Measurements from ENCODE around the gene GTPBP6. TPM values are rescaled to one million over a fixed set of nuclear protein-coding genes. Genes with fewer than 3 reads are reported as not detected.
"Not testable (repeated sequence)": the region's sequence is repeated elsewhere in the genome, so short reads cannot be mapped to it uniquely, and the experiment has no call there.

The GTPBP6 gene
- polyA plus RNA-seq, 3 donors from 2014 or later: 37.2 to 44.1 (median 41.4) TPM

DNA sequence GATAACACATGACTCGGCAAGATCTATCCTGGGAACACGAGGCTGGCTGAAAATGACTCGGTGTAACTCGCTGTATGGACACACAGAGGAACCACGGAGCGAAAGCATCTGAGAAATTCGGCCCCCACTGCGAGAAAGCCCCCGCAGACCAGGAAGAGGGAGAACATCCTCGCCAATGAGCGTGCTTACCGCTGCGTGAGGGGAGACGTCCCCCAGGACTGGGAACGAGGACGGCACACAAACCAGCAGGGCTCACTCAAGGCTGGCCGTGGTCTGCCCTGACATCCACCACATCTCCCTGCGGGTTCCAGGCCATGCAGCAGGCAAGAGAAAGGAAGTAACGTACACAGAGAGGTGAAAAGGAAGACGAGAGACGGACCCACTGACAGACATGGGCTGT is 17.6 kb upstream of the GTPBP6 start:
- peaks cover 7 to 14% (median 11%) of the 10 kb centered on the region in 3 donors for H3K36me3 Mint-ChIP-seq
- DNase-seq: no peak
- H3K27me3 Mint-ChIP-seq (ENCODE audit: low read depth in 3 of 3): peaks cover 0 to 4% (median 0%) of the 10 kb centered on the region in 3 donors
- no peak overlapping the region for H3K4me3 Mint-ChIP-seq
- no peak overlapping the region for H3K27ac Mint-ChIP-seq
- H3K4me1 Mint-ChIP-seq: peaks cover 1 to 6% of the 10 kb centered on the region in 2 donors
- no peaks in the 10 kb centered on the region for H3K9me3 Mint-ChIP-seq

DNA sequence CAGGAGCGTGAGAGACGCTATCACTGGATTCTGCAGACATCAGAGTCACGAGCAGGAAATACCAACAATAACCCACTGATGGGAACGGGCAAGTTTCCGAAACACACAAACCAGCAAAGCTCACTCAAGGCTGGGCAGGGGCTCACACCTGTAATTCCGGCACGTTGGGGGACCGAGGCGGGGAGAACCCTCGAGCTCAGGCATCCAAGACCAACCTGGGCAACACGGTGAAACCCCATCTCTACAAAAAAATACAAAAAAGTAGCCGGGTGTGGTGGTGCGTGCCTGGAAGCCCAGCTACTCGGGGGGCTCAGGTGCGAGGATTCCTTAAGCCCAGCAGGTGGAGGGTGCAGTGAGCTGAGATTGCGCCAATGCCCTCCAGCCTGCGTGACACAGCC is 17.2 kb upstream of the GTPBP6 start:
- Mint-ChIP-seq H3K9me3 (no peaks in the 10 kb centered on the region), H3K4me3 (no peak overlapping the region), H3K36me3 (peaks cover 7 to 14% (median 11%) of the 10 kb centered on the region in 3 donors), H3K27me3 (ENCODE audit: low read depth in 3 of 3) (peaks cover 0 to 4% (median 0%) of the 10 kb centered on the region in 3 donors), H3K27ac (no peak overlapping the region), H3K4me1 (peaks cover 1 to 6% of the 10 kb centered on the region in 2 donors)
- no peak for DNase-seq

DNA sequence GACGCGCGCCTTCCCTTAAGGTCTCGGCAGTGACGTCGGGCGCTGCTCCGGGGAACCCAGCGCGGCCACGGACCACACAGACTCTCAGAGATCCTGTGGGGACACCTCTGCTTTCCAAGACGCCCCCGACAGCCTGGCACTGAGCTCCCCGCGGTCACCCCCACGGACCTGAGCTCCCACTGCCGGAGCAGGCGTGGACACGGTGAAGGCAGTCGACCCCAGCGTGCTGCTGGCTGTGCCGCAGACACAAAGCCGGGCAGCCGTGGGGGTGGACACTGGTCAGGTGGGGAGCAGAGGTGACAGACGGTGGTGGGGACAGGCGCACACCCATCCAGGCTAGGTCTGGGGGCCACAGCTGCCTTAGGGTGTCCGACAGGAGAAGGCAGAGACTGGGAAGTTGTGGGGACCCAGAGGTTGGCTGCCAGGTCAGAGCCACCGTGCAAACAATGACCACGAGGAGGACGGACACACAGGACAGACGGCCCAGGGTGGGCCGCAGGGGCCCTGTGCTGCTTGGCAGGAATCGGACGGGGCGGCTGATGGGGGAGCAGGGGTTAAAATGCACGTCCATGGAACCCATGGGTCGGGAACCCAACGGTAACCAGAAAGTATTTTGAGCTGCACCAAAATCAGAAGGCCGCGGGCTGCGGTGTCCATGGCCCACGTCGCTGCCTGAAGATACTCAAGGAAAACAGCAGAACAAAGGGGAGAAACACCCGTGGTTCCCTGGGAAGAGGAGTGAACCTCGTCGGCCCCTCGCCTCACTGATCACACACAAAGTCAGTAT is 16.6 kb upstream of the GTPBP6 start:
- no peaks in the 10 kb centered on the region for H3K9me3 Mint-ChIP-seq
- H3K4me1 Mint-ChIP-seq: peaks cover 1 to 6% of the 10 kb centered on the region in 2 donors
- no peak for DNase-seq
- no peak overlapping the region for H3K27ac Mint-ChIP-seq
- H3K27me3 Mint-ChIP-seq (ENCODE audit: low read depth in 3 of 3): peaks cover 0 to 4% (median 0%) of the 10 kb centered on the region in 3 donors
- H3K36me3 Mint-ChIP-seq: peaks cover 7 to 14% (median 11%) of the 10 kb centered on the region in 3 donors
- no peak overlapping the region for H3K4me3 Mint-ChIP-seq

DNA sequence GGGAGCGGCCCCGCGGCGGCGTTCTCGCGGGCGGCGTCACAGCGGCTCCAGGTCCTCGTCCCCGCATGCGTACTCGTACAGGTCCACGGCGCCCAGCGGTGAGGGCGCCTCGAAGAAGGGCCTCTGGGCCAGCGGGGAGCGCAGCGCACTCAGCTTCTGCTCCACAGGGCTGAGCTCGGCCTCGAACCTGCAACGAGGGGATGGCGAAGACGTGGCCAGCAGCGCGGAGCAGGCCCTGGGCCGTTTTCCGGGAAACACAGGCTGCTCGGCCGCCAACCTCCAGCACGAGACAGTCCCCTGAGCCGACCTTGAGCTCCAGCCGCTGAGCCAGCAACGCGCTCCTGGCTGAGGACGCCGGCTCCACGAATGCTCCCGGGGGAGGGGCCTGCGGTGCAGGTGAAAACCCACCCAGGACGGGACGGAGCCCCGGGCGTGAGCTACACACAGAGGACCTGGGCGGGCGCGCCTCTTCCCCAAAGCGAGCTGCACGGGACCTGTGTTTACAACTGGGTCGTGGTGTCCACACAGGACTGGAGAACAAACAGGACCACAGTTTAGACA is 15.8 kb upstream of the GTPBP6 start:
- peaks cover 1 to 6% of the 10 kb centered on the region in 2 donors for H3K4me1 Mint-ChIP-seq
- H3K27me3 Mint-ChIP-seq (ENCODE audit: low read depth in 3 of 3): peaks cover 0 to 5% (median 0%) of the 10 kb centered on the region in 3 donors
- no peaks in the 10 kb centered on the region for H3K9me3 Mint-ChIP-seq
- H3K36me3 Mint-ChIP-seq: peaks cover 7 to 14% (median 11%) of the 10 kb centered on the region in 3 donors
- H3K27ac Mint-ChIP-seq: no peak overlapping the region
- no peak overlapping the region for H3K4me3 Mint-ChIP-seq
- DNase-seq: no peak

DNA sequence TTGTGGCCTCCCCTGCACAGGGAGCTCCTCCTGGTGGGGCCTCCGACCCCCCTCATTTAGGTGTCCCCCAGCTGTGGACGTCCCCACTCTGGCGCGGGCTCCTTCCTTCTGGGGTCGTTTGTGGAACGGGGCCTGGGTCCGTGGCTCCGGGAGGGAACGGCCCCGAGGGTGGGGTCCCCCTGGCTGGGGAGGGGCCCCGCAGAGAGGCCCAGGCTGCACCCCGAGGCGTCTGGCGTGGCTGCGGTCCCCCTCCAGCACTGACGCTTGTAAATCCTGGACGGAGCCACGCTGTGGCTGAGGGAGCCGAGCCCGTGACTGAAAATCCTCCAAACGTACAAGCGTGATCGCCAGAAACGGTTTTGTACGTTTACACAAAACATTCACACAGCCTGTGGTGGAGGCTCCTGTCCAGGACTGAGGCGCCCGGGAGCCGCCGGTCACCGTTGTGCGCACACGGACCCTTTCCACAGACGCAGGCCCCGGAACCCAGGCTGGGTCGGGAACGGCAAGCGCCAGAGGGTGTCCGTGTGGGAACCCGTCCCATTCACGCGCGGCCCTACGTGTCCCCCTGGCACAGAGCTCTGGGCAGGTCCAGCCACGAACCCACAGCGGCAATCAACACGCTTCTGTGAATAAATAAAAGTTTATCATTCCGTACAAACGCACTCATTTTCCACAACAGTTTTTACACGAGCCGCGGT is 15.2 kb upstream of the GTPBP6 start:
- H3K27ac Mint-ChIP-seq: no peak overlapping the region
- H3K9me3 Mint-ChIP-seq: no peaks in the 10 kb centered on the region
- no peak overlapping the region for H3K4me3 Mint-ChIP-seq
- H3K27me3 Mint-ChIP-seq (ENCODE audit: low read depth in 3 of 3): peaks cover 0 to 6% (median 0%) of the 10 kb centered on the region in 3 donors
- peaks cover 7 to 14% (median 11%) of the 10 kb centered on the region in 3 donors for H3K36me3 Mint-ChIP-seq
- DNase-seq: no peak
- H3K4me1 Mint-ChIP-seq: peaks cover 1 to 6% of the 10 kb centered on the region in 2 donors

DNA sequence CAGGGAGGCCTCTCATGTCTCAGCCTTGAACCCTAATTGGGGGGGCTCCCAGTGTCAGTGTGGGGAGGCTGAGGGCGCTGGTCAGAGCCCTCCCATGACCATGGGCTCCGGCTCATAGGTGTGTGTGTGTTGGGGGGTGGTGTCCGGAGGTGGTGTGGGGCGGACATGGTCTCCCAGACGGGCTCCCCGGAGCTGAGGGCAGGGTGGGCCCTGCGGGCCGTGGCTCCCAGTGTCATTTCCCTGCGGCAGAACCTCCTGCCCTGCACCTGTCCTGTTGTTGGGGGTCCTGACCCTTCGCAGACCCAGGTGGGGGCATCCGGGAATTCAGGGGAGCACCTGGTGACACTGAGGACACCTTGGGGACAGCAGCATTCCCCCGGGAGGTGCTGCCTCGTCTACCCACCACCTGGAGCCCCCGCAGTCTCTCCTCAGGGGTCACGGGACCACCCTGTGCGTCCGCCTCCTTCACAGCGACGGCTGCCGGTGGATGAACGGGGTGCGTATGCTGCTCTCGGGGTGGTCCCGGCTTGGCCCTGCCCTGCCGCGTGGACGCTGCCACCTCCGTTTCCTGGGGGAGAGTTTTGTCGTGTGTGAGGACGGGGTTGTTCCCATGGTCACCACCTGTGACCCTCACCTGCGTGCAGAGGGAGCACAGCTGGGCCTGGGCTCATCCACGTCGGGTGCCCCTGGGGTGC is 14.5 kb upstream of the GTPBP6 start:
- Mint-ChIP-seq H3K9me3 (no peaks in the 10 kb centered on the region), H3K4me3 (no peak overlapping the region), H3K27me3 (ENCODE audit: low read depth in 3 of 3) (peaks cover 0 to 6% (median 0%) of the 10 kb centered on the region in 3 donors), H3K36me3 (peaks cover 7 to 13% (median 11%) of the 10 kb centered on the region in 3 donors), H3K27ac (no peak overlapping the region), H3K4me1 (peaks cover 1 to 6% of the 10 kb centered on the region in 2 donors)
- no peak for DNase-seq

DNA sequence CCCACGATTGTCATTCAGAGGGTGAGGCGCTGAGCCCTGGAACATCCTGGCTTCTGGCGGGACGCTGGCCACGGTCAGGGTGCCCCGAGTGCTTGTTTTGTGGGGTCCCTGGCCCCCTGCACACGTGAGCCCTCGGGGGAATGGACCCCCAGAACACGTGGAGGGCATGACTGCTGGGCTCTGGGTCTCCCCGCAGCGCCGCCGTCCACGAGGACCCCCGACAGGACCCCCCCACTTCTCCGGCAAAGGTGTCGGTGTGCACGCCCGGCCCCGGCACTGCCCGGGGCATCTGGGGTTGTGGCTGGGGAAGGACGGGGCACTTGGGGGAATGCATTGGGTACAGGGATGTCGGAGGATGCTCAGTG is 13.9 kb upstream of the GTPBP6 start:
- no peaks in the 10 kb centered on the region for H3K9me3 Mint-ChIP-seq
- no peak overlapping the region for H3K4me3 Mint-ChIP-seq
- H3K27me3 Mint-ChIP-seq (ENCODE audit: low read depth in 3 of 3): peaks cover 0 to 6% (median 0%) of the 10 kb centered on the region in 3 donors
- no peak overlapping the region for H3K27ac Mint-ChIP-seq
- H3K4me1 Mint-ChIP-seq: peaks cover 1 to 6% of the 10 kb centered on the region in 2 donors
- no peak for DNase-seq
- peaks cover 7 to 11% (median 11%) of the 10 kb centered on the region in 3 donors for H3K36me3 Mint-ChIP-seq

DNA sequence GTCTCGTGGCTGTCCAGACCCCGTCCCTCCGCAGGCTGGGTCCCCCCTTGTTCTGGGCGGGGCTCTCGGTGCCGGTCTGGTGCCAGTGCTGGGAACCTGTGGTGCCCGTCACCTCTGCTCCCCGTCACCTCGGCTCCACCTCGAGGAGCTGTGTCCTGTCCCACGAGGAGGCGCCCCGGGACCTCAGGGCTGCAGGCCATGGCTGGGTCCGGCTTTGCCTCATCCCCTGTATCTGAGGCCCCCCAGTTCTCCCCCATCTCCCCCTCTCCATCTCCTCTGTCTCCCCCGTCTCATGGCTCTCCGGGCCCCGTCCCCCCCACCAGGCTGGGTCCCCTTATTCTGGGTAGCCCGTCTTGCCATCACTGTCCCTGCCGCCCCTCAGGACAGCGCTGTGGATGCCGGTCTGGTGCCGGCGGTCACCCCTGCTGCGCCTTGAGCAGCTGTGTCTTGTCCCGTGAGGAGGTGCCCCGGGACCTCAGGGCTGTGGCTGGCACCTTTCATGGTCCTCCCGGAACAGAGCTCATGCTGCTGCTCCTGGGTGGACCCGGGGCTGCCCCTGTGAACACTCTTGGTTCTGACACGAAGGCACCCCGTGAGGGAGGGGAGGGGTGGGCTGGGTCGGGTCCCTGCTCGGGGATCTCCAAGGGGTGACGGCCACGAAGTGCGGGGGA is 13.4 kb upstream of the GTPBP6 start:
- peaks cover 1 to 6% of the 10 kb centered on the region in 2 donors for H3K4me1 Mint-ChIP-seq
- H3K36me3 Mint-ChIP-seq: peaks cover 7 to 8% (median 7%) of the 10 kb centered on the region in 3 donors
- peak overlapping the region in 1 of 5 donors; percentile 17 for H3K4me3 Mint-ChIP-seq
- H3K27ac Mint-ChIP-seq: no peak overlapping the region
- DNase-seq: no peak
- H3K9me3 Mint-ChIP-seq: no peaks in the 10 kb centered on the region
- peaks cover 0 to 6% (median 4%) of the 10 kb centered on the region in 3 donors for H3K27me3 Mint-ChIP-seq (ENCODE audit: low read depth in 3 of 3)

DNA sequence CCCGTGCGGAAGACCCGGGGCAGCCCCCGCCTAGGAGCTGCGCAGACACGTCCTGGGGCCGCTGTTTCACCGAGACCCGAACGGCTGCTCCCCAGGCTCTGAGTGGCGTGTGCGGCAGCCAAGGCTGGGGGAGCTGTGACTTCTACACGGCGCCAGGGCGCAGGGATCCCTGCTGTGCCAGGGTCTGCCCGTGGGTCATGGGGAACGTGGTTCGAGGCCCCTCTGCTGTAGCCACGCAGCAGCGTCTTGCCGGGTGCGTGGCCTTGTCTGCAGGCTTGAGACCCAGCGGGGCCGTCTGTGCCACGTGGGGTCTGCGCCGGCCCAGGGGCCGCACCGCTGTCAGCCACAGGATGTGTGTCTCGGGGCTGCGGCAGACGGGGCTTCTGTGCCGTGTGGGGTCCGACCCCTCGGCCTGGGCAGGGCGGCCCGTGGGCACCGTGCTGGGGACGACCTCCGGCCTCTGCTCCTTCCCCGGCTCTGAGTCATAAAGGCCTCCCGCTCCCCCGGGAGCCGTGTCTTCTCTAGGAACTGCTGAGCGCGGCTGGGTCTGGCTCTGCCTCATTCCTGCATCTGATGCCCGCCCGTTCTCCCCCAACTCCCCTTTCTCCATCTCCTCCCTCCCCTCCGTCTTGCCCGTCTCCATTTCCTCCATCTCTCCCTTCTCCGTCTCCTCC is 12.7 kb upstream of the GTPBP6 start:
- Mint-ChIP-seq H3K27me3 (ENCODE audit: low read depth in 3 of 3) (peaks cover 0 to 4% (median 3%) of the 10 kb centered on the region in 3 donors), H3K4me1 (peaks cover 1 to 3% of the 10 kb centered on the region in 2 donors), H3K4me3 (peak overlapping the region in 1 of 5 donors; percentile 17)

DNA sequence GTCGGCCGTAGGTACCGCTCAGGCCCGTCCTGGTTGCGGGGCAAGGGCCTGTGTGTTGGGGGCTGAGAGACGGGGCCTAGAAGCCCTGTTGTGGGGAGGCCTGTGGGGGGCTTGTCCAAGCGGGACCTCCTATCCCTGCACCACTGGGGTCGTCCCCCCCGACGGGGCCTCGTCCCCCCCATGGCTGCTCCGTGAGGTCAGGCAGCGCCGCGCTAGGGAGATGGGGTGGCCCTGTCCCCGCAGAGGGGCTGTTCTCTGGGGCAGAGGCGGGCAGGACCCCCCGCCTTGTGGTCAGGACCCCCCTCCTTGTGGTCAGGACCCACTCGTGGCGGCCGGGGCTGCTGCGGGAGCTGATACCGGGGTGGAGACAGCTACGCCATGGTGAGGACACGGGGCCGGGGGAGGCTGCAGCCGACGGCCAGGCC is 12.1 kb upstream of the GTPBP6 start:
- peaks cover 0 to 4% (median 3%) of the 10 kb centered on the region in 3 donors for H3K27me3 Mint-ChIP-seq (ENCODE audit: low read depth in 3 of 3)
- H3K36me3 Mint-ChIP-seq: no peaks in the 10 kb centered on the region
- DNase-seq: no peak
- peaks cover 0 to 1% of the 10 kb centered on the region in 2 donors for H3K4me1 Mint-ChIP-seq
- H3K27ac Mint-ChIP-seq: no peak overlapping the region
- no peak overlapping the region for H3K4me3 Mint-ChIP-seq
- H3K9me3 Mint-ChIP-seq: no peaks in the 10 kb centered on the region

More for the DNA sequence above, 12.7 kb upstream of the GTPBP6 start:
- H3K27ac Mint-ChIP-seq: no peak overlapping the region
- no peak for DNase-seq
- H3K9me3 Mint-ChIP-seq: no peaks in the 10 kb centered on the region
- H3K36me3 Mint-ChIP-seq: peaks cover 2 to 3% (median 3%) of the 10 kb centered on the region in 3 donors

DNA sequence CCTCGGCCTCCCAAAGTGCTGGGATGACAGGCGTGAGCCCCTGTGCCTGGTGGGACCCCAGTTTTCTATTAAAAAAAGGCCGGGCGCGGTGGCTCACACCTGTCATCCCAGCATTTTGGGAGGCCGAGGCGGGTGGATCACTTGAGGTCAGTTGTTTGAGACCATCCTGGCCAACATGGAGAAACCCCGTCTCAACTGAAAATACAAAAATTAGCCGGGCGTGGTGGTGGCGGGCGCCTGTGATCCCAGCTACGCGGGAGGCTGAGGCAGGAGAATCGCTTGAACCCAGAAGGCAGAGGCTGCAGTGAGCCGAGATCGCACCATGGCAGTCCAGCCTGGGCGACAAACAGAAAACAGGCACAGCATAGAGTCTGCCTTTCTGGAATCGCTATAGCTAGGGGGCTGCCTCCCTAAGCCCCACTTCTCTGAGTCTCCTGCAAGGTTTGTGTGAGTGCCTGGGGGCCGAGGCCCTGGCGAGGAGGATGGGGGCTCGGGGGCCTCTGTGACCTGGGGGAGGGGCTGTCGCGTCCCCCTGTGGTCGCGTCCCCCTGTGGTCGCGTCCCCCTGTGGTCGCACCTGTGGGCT is 11.6 kb upstream of the GTPBP6 start:
- not testable (repeated sequence) for H3K36me3 Mint-ChIP-seq; H3K4me3 Mint-ChIP-seq; H3K4me1 Mint-ChIP-seq; DNase-seq; H3K9me3 Mint-ChIP-seq; H3K27ac Mint-ChIP-seq; H3K27me3 Mint-ChIP-seq (ENCODE audit: low read depth in 3 of 3)

DNA sequence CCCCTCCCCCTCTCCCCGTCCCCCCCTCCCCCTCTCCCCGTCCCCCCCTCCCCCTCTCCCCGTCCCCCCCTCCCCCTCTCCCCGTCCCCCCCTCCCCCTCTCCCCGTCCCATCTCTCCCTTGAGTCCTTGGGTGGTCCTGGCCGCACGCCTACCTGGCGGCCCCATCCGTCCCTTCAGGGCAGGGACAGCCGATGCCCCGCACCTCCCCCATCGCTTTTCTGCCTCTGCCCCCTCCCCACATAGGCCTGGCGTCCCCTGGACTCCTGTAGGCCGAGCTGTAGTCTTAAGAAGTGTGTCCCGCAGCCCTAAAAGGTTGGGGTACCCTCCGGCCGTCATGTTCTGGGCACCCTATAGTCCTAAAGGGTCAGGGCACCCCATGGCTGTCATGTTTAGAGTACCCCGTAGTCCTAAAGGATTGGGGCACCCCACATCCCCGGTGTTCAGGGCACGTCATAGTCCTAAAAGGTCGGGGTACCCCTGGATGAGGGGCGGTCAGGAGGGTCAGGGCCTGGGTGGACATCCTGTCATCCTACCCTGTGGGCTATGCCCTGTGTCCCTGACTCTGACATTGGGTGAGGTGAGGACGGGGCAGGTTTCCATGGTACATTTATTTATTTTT is 10.8 kb upstream of the GTPBP6 start:
- DNase-seq: no peak
- Mint-ChIP-seq H3K4me1 (peaks cover 0 to 4% of the 10 kb centered on the region in 2 donors), H3K4me3 (no peak overlapping the region), H3K27ac (no peak overlapping the region), H3K36me3 (no peaks in the 10 kb centered on the region), H3K9me3 (no peaks in the 10 kb centered on the region), H3K27me3 (ENCODE audit: low read depth in 3 of 3) (peaks cover 0 to 4% (median 3%) of the 10 kb centered on the region in 3 donors)
